GM12891 (cell line): ENCODE measurements around the gene POLG2.
"Not testable (repeated sequence)": the region's sequence is repeated elsewhere in the genome, so short reads cannot be mapped to it uniquely, and the experiment has no call there.

ENCODE experiments used
- DNase-seq: peaks from one replicate; pipeline ENCODE4 v3.0.0; 2011; ENCODE audit warnings: low spot score; ENCODE audit not compliant: insufficient read length
- FAIRE-seq: peaks from 2 replicates; lab custom pipeline; 2011; peaks lifted over from hg19 to GRCh38; lab: Jason Lieb, UNC
- PAX5 ChIP-seq: IDR thresholded peaks from 2 replicates; pipeline ENCODE4 v1.6.1; 2011; ENCODE audit warnings: low read length, moderate library complexity, mild to moderate bottlenecking; ENCODE audit not compliant: insufficient read depth, severe bottlenecking
- POLR2A ChIP-seq: IDR thresholded peaks from 2 replicates; pipeline ENCODE4 v1.6.1; 2011; ENCODE audit warnings: low read depth, low read length, control low read depth
- POLR2AphosphoS5 ChIP-seq: IDR thresholded peaks from 2 replicates; pipeline ENCODE4 v1.6.1; 2011; ENCODE audit warnings: low read depth, low read length, control low read depth
- POU2F2 ChIP-seq: IDR thresholded peaks from 2 replicates; pipeline ENCODE4 v1.6.1; 2011; ENCODE audit warnings: low read depth, mild to moderate bottlenecking, control low read depth, low read length, moderate library complexity
- SPI1 ChIP-seq: IDR thresholded peaks from 2 replicates; pipeline ENCODE4 v1.6.1; 2011; ENCODE audit warnings: low read depth, low read length, control low read depth
- TAF1 ChIP-seq: IDR thresholded peaks from 2 replicates; pipeline ENCODE4 v1.6.1; 2011; ENCODE audit warnings: low read depth, low read length, control low read depth

POLG2 gene

DNA sequence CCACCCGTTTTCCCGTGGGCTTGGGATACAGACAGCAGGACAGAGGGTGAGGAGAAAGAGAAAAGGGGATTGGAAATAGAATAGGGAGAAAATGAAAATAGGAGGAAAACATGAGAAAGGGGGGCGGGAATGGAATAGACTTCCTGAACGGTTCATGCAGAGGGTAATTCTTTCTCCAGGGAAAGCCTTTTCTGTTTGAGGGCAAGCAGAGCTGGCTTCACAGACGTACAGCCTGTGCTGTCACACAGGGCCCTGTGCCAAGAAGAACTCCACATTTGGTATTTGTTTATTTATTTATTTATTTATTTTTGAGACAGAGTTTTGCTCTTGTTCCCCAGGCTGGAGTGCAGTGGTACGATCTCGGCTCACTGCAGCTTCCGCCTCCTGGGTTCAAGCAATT is 35.9 kb downstream of the POLG2 start:
- TF ChIP-seq POLR2AphosphoS5 (no peak), PAX5 (no peak), SPI1 (no peak), TAF1 (no peak), POU2F2 (no peak), POLR2A (no peak)
- no peak for DNase-seq
- FAIRE-seq: no peak

DNA sequence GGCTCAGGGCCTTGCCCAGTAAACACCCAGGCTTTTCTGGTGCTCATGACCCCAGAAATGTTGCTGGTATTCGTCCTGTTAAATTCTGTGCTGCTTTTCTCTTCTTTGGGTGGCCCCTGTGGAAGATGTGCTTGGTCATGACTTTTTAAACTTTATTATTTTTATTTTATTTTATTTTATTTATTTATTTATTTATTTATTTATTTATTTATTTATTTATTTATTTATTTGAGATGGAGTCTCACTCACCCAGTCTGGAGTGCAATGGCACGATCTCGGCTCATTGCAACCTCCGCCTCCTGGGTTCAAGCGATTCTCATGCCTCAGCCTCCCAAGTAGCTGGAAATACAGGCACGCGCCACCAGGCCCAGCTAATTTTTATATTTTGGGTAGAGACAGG is 37.0 kb downstream of the POLG2 start:
- DNase-seq, FAIRE-seq: not testable (repeated sequence)

DNA sequence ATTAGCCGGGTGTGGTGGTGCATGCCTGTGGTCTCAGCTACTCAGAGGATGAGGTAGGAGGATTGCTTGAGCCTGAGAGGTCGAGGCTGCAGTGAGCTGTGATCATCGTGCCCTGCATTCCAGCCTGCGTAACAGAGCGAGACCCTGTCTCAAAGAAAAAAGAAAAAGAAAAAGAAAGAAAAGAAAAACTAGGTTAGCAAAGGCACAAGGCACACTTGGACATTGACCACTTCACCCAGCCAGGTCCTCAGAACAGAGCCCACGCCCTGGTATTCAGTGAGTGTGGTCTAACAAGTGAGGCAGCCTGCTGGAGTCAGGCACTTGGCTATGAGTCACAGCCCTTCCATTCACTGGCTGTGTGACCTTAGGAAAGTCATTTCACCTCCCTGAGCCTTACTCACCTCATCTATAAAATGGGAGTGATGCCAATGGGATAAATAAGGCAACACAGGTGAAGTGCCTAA is 37.5 kb downstream of the POLG2 start:
- TF ChIP-seq POU2F2 (no peak), SPI1 (no peak), POLR2AphosphoS5 (no peak), TAF1 (no peak), POLR2A (no peak), PAX5 (no peak)
- no peak for FAIRE-seq

DNA sequence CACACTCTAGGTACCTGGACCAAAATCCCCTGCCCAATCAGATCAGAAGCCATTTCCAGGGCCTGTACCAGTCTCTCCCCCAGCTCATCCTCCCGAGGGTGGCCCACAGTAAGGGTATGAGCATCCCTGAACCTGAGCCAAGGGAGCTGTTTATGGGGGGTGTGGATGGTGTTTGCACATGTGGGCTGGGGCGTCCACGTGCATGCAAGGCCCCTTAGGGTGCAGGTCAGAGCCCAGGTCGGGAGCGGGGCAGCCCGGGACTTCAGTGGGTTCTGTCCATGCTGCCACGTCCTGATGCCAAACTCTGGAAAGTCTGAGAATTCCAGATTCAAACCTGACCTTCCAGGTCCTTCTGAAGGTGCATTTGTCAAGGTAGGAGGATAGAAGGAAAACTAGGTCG is 38.1 kb downstream of the POLG2 start:
- TF ChIP-seq TAF1 (no peak), SPI1 (no peak), POLR2AphosphoS5 (no peak), POLR2A (no peak), PAX5 (no peak), POU2F2 (no peak)
- no peak for DNase-seq
- FAIRE-seq: no peak

More for the DNA sequence above, 37.5 kb downstream of the POLG2 start:
- DNase-seq: no peak

DNA sequence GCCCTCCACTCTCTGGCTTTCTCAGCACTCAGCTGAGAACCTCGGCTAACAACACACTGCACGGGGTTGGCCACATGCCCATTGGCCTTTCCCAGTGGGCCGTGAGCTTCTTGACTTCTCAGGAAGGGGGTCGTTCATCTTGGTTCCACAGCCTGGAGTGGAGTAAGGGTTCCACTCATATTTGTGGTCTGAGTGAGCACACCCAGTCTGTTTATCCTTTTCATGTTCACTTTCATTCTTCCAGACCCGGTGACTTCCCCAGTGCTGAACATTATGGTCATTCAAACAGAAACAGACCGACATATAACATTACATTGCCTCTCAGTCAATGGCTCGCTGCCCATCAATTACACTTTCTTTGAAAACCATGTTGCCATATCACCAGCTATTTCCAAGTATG is 39.7 kb downstream of the POLG2 start:
- no peak for FAIRE-seq
- DNase-seq: no peak

DNA sequence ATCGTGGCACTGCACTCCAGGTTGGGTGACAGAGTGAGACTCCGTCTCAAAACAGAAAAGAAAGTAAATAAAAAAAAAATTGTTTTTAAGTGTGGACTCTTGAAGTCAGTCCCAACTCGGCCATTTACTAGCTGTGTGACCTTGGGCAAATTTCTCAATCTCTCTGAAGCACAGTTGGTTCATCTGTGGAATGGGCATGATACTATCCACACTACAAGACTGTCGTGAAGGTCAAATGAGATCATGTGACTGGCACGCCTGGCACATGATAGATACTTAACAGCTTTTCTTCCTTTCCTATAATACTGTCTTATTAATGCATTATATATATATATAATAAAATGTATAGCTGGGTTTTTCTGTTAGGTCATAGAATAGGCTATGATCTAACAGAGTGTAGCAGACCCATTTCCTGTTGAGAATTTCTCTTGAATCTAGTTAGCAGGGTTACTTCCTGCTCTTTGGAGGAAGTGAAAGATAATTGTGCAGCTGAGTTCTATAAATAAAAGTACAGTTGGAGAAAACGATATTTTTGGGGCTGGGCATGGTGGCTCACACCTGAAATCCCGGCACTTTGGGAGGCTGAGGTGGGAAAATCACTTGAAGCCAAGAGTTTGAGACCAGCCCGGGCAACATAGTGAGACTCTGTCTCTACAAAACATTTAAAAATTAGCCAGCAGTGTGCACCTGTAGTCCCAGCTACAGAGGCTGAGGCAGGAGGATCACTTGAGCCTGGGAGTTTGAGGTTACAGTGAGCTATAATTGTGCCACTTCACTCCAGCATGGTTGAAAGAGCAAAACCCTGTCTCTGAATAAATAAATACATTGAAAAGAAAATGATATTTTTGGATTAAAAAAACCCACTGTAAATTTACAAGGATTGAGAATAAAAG is 40.6 kb downstream of the POLG2 start:
- no peak for FAIRE-seq
- no peak for TF ChIP-seq POLR2A
- TF ChIP-seq SPI1: peak; percentile 74
- TF ChIP-seq POLR2AphosphoS5: no peak
- no peak for DNase-seq

More for the DNA sequence above, 39.7 kb downstream of the POLG2 start:
- TF ChIP-seq TAF1 (no peak), POLR2AphosphoS5 (no peak), POU2F2 (no peak), SPI1 (no peak), PAX5 (no peak), POLR2A (no peak)

DNA sequence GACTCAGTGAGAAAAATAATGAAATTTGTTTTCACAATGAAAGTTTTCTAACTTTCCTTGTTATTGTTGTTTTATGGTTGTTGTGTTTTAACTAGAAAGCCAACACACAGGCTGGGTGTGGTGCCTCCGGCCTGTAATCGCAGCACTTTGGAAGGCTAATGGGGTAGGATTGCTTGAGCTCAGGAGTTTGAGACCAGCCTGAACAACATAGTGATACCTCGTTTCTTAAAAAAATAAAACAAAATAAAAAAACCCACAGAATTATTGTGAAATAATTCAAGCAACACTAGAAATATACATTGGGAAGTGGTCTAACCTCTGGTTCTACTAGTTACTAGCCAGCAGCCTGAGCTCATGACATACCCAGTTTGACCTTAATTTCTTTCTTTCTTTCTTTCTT is 47.3 kb downstream of the POLG2 start:
- no peak for TF ChIP-seq TAF1
- no peak for FAIRE-seq
- no peak for DNase-seq

DNA sequence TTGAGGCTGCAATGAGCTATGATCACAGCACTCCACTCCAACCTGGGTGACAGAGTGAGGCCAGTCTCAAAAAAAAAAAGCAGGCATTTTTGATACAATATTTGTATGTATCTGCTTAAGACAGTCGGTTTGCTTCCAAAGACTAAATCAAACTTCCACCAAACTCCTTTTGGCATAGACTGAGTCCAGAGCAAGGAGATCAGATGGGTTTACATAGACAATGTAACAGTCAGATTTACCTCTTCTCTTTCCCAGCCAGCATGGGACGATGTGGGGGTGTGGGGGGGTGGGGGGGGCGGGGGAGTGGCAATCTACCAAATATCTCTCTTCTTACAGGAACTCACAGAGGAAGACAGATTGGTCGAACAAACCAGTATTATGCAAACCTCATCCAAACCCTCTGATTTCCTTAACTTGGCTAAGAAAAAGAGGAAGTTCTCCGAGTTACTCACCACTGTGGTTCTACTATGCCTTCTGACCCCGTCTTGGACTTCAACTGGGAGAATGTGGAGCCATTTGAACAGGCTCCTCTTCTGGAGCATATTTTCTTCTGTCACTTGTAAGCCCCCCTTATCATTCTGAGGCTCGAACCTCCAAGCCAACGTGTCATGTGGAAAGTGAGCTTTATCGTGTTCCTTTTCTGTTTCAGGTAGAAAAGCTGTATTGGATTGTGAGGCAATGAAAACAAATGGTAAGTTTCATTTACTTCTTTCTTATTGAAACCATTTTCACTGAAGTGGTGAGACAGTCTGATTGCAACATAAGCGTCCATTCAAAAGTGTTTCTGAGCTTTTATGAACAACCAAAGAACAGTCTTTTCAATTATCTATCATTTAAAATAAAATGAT is 48.0 kb downstream of the POLG2 start, which contains the start of gene MILR1:
Gene MILR1, plus strand, starts transcription at position 451 of the 848 bp plus-strand sequence. Its CDS starts 54 bp downstream, at position 505.
- TF ChIP-seq POU2F2 (peak; percentile 71; the same call in 1 of the 2 replicates), TAF1 (0 out of 2 replicates have a peak, but pooled peaks have one; percentile 16), PAX5 (no peak), POLR2AphosphoS5 (no peak), SPI1 (peak; percentile 86), POLR2A (no peak)
- no peak for FAIRE-seq
- no peak for DNase-seq

DNA sequence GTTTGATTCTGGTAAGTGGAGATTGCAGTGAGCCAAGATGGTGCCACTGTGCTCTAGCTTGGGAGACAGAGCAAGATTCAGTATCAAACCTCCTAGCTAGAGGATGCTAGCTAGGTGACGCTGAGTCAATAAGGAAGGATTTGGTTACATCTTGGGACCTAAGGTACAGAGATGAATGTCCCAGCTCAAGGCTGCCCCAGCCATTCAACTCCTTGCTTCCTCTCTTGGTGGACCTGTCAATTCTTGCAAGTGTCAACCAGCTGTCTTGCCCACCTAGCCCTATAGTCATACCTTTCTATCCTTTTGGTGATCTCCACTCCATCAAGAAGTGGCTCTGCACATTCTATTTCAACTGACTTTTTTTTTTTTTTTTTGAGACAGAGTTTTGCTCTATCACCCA is 49.3 kb downstream of the POLG2 start:
- no peak for TF ChIP-seq POLR2AphosphoS5
- no peak for TF ChIP-seq POU2F2
- no peak for TF ChIP-seq TAF1
- TF ChIP-seq SPI1: no peak
- TF ChIP-seq PAX5: no peak
- no peak for TF ChIP-seq POLR2A
- FAIRE-seq (no peak), DNase-seq (no peak)
